GM21825 (cell line): Measurements from ENCODE around the gene SND1.

Experiments
- ATAC-seq: cut with Tn5 transposase; IDR thresholded peaks from one replicate; pipeline ENCODE4 v1.9.1; 2021; ENCODE audit warnings: mild to moderate bottlenecking, moderate library complexity; ENCODE audit not compliant: unreplicated experiment

Gene SND1

GRCh38 chr7:128029405-128029995 is 377.5 kb downstream of the SND1 start:
- no peak for ATAC-seq

- no peak for ATAC-seq
Observed at GRCh38 chr7:128030263-128030653, 378.3 kb downstream of the SND1 start.

GRCh38 chr7:128030654-128031611 is 378.9 kb downstream of the SND1 start, which contains the start of gene LRRC4:
TSS of gene LRRC4 (minus strand) at chr7:128031437. CDS start at chr7:128030640, 797 bp downstream.
- ATAC-seq: peak; percentile 51

GRCh38 chr7:128031901-128032604 is 380.1 kb downstream of the SND1 start:
- peak; percentile 54 for ATAC-seq

GRCh38 chr7:128032605-128033235 is 380.7 kb downstream of the SND1 start:
- ATAC-seq: no peak

- ATAC-seq: no peak
Observed at GRCh38 chr7:128033246-128033645, 381.3 kb downstream of the SND1 start.

GRCh38 chr7:128034825-128035224 is 382.8 kb downstream of the SND1 start:
- ATAC-seq: no peak

- no peak for ATAC-seq
Observed at GRCh38 chr7:128035712-128036111, 383.7 kb downstream of the SND1 start.

GRCh38 chr7:128036226-128036940 is 384.4 kb downstream of the SND1 start:
- ATAC-seq: peak; percentile 49

- ATAC-seq: no peak
Observed at GRCh38 chr7:128037081-128037480, 385.1 kb downstream of the SND1 start.

GRCh38 chr7:128037880-128038619 is 386.1 kb downstream of the SND1 start:
- no peak for ATAC-seq

GRCh38 chr7:128039544-128039953 is 387.6 kb downstream of the SND1 start:
- ATAC-seq: no peak

GRCh38 chr7:128040205-128040604 is 388.2 kb downstream of the SND1 start:
- ATAC-seq: no peak

GRCh38 chr7:128041203-128041602 is 389.2 kb downstream of the SND1 start:
- ATAC-seq: no peak

GRCh38 chr7:128042012-128042411 is 390.0 kb downstream of the SND1 start:
- ATAC-seq: no peak

GRCh38 chr7:128044064-128044463 is 392.1 kb downstream of the SND1 start:
- ATAC-seq: no peak

GRCh38 chr7:128045158-128045557 is 393.2 kb downstream of the SND1 start:
- no peak for ATAC-seq

GRCh38 chr7:128045766-128046165 is 393.8 kb downstream of the SND1 start:
- ATAC-seq: no peak

- no peak for ATAC-seq
Observed at GRCh38 chr7:128052404-128052803, 400.4 kb downstream of the SND1 start.

GRCh38 chr7:128053023-128053422 is 401.0 kb downstream of the SND1 start:
- no peak for ATAC-seq
